H1 (cell line): Measurements from ENCODE around the gene AGBL4. TPM values are rescaled to one million over a fixed set of nuclear protein-coding genes. Genes with fewer than 3 reads are reported as not detected.

ENCODE experiments used
- CTCF ChIA-PET: fragments of 300-600 bp; sonication (Branson Sonifier 250); formaldehyde crosslinking; loops from one replicate; lab custom pipeline; 2021; ENCODE audit not compliant: partially characterized antibody; lab: Charles Lee
- POLR2A ChIA-PET: fragments of 300-600 bp; sonication (Branson Sonifier 250); formaldehyde crosslinking; loops from one replicate; lab custom pipeline; 2021; ENCODE audit warnings: inconsistent platforms; ENCODE audit not compliant: partially characterized antibody; lab: Charles Lee
- DNase-seq, 2 experiments: peaks; one replicate each; pipeline versions ENCODE4 v3.0.0 to v3.0.0-alpha.2; 2010 to 2022; ENCODE audit warnings: low spot score in 2 of 2, low read depth in 1 of 2, mixed read lengths in 1 of 2
- FAIRE-seq: peaks from 2 replicates; lab custom pipeline; 2011; peaks lifted over from hg19 to GRCh38; lab: Jason Lieb, UNC
- H2AFZ ChIP-seq: 2 replicates; pipeline ENCODE4 v1.8.1; 2012; ENCODE audit warnings: low read length, inconsistent platforms
- H2AK5ac ChIP-seq: 2 replicates; pipeline ENCODE4 v1.6.1; 2013; ENCODE audit warnings: low read depth, low read length
- H2BK120ac ChIP-seq: replicated peaks from 2 replicates; pipeline ENCODE3; 2013; ENCODE audit warnings: low read depth, low read length, inconsistent platforms
- H2BK12ac ChIP-seq: 2 replicates; pipeline ENCODE4 v1.6.1; 2013; ENCODE audit warnings: low read depth, low read length
- H2BK15ac ChIP-seq: 2 replicates; pipeline ENCODE4 v1.6.1; 2013; ENCODE audit warnings: low read length
- H2BK20ac ChIP-seq: 2 replicates; pipeline ENCODE4 v1.6.1; 2013; ENCODE audit warnings: low read length
- H2BK5ac ChIP-seq: 2 replicates; pipeline ENCODE4 v1.6.1; 2013; ENCODE audit warnings: low read depth, low read length
- H3K14ac ChIP-seq: 2 replicates; pipeline ENCODE4 v1.6.1; 2013; ENCODE audit warnings: inconsistent platforms; ENCODE audit not compliant: insufficient read length
- H3K18ac ChIP-seq: 2 replicates; pipeline ENCODE4 v1.6.1; 2013; ENCODE audit warnings: low read length; ENCODE audit errors: extremely low read depth
- H3K23ac ChIP-seq: 2 replicates; pipeline ENCODE4 v1.6.1; 2013; ENCODE audit warnings: inconsistent platforms; ENCODE audit not compliant: insufficient read length
- H3K23me2 ChIP-seq: 2 replicates; pipeline ENCODE4 v1.6.1; 2013; ENCODE audit warnings: low read depth, low read length
- H3K27ac ChIP-seq: 2 replicates; pipeline ENCODE4 v1.6.1; 2011; ENCODE audit warnings: low read depth, low read length, inconsistent platforms
- H3K27me3 ChIP-seq, 4 experiments: replicated peaks in 1 of 4; 1 replicate in 1 of 4; 2 replicates in 3 of 4; pipeline versions ENCODE4 v1.6.1 to v1.8.1; 2011 to 2013; ENCODE audit warnings: low read length in 3 of 4, mild to moderate bottlenecking in 3 of 4, inconsistent platforms in 2 of 4, mixed read lengths in 2 of 4, moderate library complexity in 1 of 4; ENCODE audit not compliant: control insufficient read depth in 3 of 4, insufficient read depth in 3 of 4; ENCODE audit errors: extremely low read depth in 1 of 4
- H3K36me3 ChIP-seq, 4 experiments: 2 replicates each; pipeline versions ENCODE4 v1.6.1 to v1.8.1; 2011 to 2013; ENCODE audit warnings: mild to moderate bottlenecking in 4 of 4, low read length in 3 of 4, moderate library complexity in 2 of 4, control low read depth in 1 of 4, inconsistent platforms in 1 of 4; ENCODE audit not compliant: insufficient read depth in 4 of 4, control insufficient read depth in 2 of 4
- H3K4ac ChIP-seq: replicated peaks from 2 replicates; pipeline ENCODE3; 2013; ENCODE audit warnings: low read length, low read depth, mixed read lengths, inconsistent platforms; ENCODE audit not compliant: insufficient read length
- H3K4me1 ChIP-seq, 4 experiments: replicated peaks in 1 of 4; 1 replicate in 1 of 4; 2 replicates in 3 of 4; pipeline versions ENCODE4 v1.6.1 to v1.8.1; 2011 to 2013; ENCODE audit warnings: low read length in 3 of 4, inconsistent platforms in 2 of 4, mixed read lengths in 1 of 4; ENCODE audit not compliant: insufficient read depth in 4 of 4, control insufficient read depth in 3 of 4
- H3K4me2 ChIP-seq, 2 experiments: 2 replicates each; pipeline versions ENCODE4 v1.6.1 to v1.8.1; 2011 to 2013; ENCODE audit warnings: low read depth in 2 of 2, low read length in 2 of 2, control low read depth in 1 of 2, inconsistent platforms in 1 of 2, mild to moderate bottlenecking in 1 of 2; ENCODE audit not compliant: insufficient read depth in 1 of 2
- H3K4me3 ChIP-seq, 4 experiments: fragments of 200-600, 300-600 bp in 1 of 4; sonication (generic), shearing (Covaris generic), sonication (Bioruptor Twin) in 1 of 4; 2 replicates each; pipeline versions ENCODE4 v1.5.1 to v1.8.1; 2011 to 2016; ENCODE audit warnings: low read length in 4 of 4, low read depth in 3 of 4, control low read depth in 2 of 4, inconsistent platforms in 2 of 4, mild to moderate bottlenecking in 2 of 4, mixed read lengths in 1 of 4, moderate library complexity in 1 of 4; ENCODE audit not compliant: insufficient read depth in 2 of 4; ENCODE audit errors: extremely low read depth in 1 of 4
- H3K56ac ChIP-seq: replicated peaks from 2 replicates; pipeline ENCODE3; 2013; ENCODE audit warnings: low read depth, mild to moderate bottlenecking, mixed read lengths, low read length, inconsistent platforms; ENCODE audit not compliant: insufficient read length
- H3K79me1 ChIP-seq: 2 replicates; pipeline ENCODE4 v1.6.1; 2013; ENCODE audit warnings: low read depth, low read length, control low read depth
- H3K79me2 ChIP-seq, 2 experiments: 2 replicates each; pipeline versions ENCODE4 v1.6.1 to v1.8.1; 2012 to 2013; ENCODE audit warnings: low read length in 2 of 2, mild to moderate bottlenecking in 2 of 2, inconsistent platforms in 1 of 2; ENCODE audit not compliant: insufficient read depth in 2 of 2, control insufficient read depth in 1 of 2
- H3K9ac ChIP-seq, 4 experiments: replicated peaks in 1 of 4; 1 replicate in 1 of 4; 2 replicates in 3 of 4; pipeline versions ENCODE4 v1.6.1 to v1.8.1; 2011 to 2013; ENCODE audit warnings: low read depth in 3 of 4, low read length in 3 of 4, control low read depth in 2 of 4, mild to moderate bottlenecking in 2 of 4, moderate library complexity in 2 of 4, inconsistent platforms in 1 of 4; ENCODE audit errors: extremely low read depth in 1 of 4
- H3K9me3 ChIP-seq, 2 experiments: 2 replicates each; pipeline versions ENCODE4 v1.6.1 to v1.8.1; 2012 to 2013; ENCODE audit warnings: mild to moderate bottlenecking in 2 of 2, moderate library complexity in 2 of 2, control low read depth in 1 of 2, inconsistent platforms in 1 of 2, low read depth in 1 of 2, low read length in 1 of 2, mixed read lengths in 1 of 2; ENCODE audit not compliant: insufficient read depth in 2 of 2
- H4K20me1 ChIP-seq, 2 experiments: replicated peaks in 1 of 2; 2 replicates each; pipeline versions ENCODE3 to v1.8.1; 2011 to 2013; ENCODE audit warnings: inconsistent platforms in 2 of 2, low read length in 2 of 2, mild to moderate bottlenecking in 1 of 2; ENCODE audit not compliant: insufficient read depth in 2 of 2, control insufficient read depth in 1 of 2
- H4K5ac ChIP-seq: 2 replicates; pipeline ENCODE4 v1.6.1; 2013; ENCODE audit warnings: low read length, low read depth, mixed read lengths, inconsistent platforms; ENCODE audit not compliant: insufficient read length
- H4K8ac ChIP-seq: 2 replicates; pipeline ENCODE4 v1.8.0; 2013; ENCODE audit warnings: mild to moderate bottlenecking, moderate library complexity, low read length, inconsistent platforms; ENCODE audit not compliant: insufficient read depth; ENCODE audit errors: extremely low read depth
- H4K91ac ChIP-seq: replicated peaks from 2 replicates; pipeline ENCODE3; 2013; ENCODE audit warnings: low read length, mixed read lengths, inconsistent platforms; ENCODE audit not compliant: insufficient read length
- ASH2L ChIP-seq: fragments of 200-600, 300-600 bp; sonication (generic); IDR thresholded peaks from one replicate; pipeline ENCODE4 v1.7.1; 2017; ENCODE audit warnings: low read length
- BCL11A ChIP-seq, 2 experiments: IDR thresholded peaks; one replicate each; pipeline ENCODE4 v1.6.1; 2011; ENCODE audit warnings: low read depth in 2 of 2, low read length in 2 of 2, mild to moderate bottlenecking in 2 of 2
- BRCA1 ChIP-seq: IDR thresholded peaks from 2 replicates; pipeline ENCODE4 v1.6.1; 2012; ENCODE audit warnings: low read depth, low read length, improper control_type of control experiment
- CTBP2 ChIP-seq: IDR thresholded peaks from 2 replicates; pipeline ENCODE4 v1.7.0; 2011; ENCODE audit warnings: borderline replicate concordance, mild to moderate bottlenecking, moderate library complexity, mixed read lengths, low read length; ENCODE audit not compliant: insufficient read depth, insufficient read length
- FOSL1 ChIP-seq: IDR thresholded peaks from 2 replicates; pipeline ENCODE4 v1.6.1; 2011; ENCODE audit warnings: mild to moderate bottlenecking, low read depth, low read length, moderate library complexity; ENCODE audit not compliant: insufficient read depth
- GTF2F1 ChIP-seq: IDR thresholded peaks from 2 replicates; pipeline ENCODE4 v1.6.1; 2012; ENCODE audit warnings: low read depth, low read length, improper control_type of control experiment, borderline replicate concordance
- HDAC2 ChIP-seq, 2 experiments: fragments of 300-600 bp in 1 of 2; sonication (generic) in 1 of 2; IDR thresholded peaks; 2 replicates each; pipeline ENCODE4 v1.6.1; 2011 to 2012; ENCODE audit warnings: low read depth in 2 of 2, low read length in 2 of 2, mild to moderate bottlenecking in 2 of 2, moderate library complexity in 2 of 2, borderline replicate concordance in 1 of 2, inconsistent platforms in 1 of 2
- POU5F1 ChIP-seq: IDR thresholded peaks from 2 replicates; pipeline ENCODE4 v1.6.1; 2011; ENCODE audit warnings: low read depth, mild to moderate bottlenecking, low read length, moderate library complexity
- RBBP5 ChIP-seq: IDR thresholded peaks from 2 replicates; pipeline ENCODE4 v1.7.1; 2012; ENCODE audit warnings: low read depth, mild to moderate bottlenecking, inconsistent platforms, low read length, moderate library complexity, borderline replicate concordance
- SIN3A ChIP-seq, 2 experiments: IDR thresholded peaks in 1 of 2; conservative IDR thresholded peaks in 1 of 2; 2 replicates each; pipeline ENCODE4 v1.6.1; 2011 to 2012; ENCODE audit warnings: low read length in 2 of 2, improper control_type of control experiment in 1 of 2, low read depth in 1 of 2, mild to moderate bottlenecking in 1 of 2
- SRF ChIP-seq: IDR thresholded peaks from 2 replicates; pipeline ENCODE4 v1.6.1; 2011; ENCODE audit warnings: mild to moderate bottlenecking, low read depth, low read length, moderate library complexity
- TBP ChIP-seq: IDR thresholded peaks from 2 replicates; pipeline ENCODE4 v1.6.1; 2011; ENCODE audit warnings: low read depth, low read length, improper control_type of control experiment
- YY1 ChIP-seq: IDR thresholded peaks from 2 replicates; pipeline ENCODE4 v1.6.1; 2011; ENCODE audit warnings: low read depth, mild to moderate bottlenecking, low read length
- WGBS, 2 experiments: shearing (Covaris generic) in 1 of 2; methylation state at CpG; one replicate each; pipeline versions ENCODE4 v1.1.6 to v1.1.7; 2013 to 2015; ENCODE audit warnings: low lambda C conversion rate in 2 of 2, mixed read lengths in 2 of 2, inconsistent platforms in 1 of 2, low coverage in 1 of 2, missing lambda C conversion rate in 1 of 2; ENCODE audit not compliant: insufficient replicate concordance in 2 of 2, insufficient coverage in 1 of 2, insufficient read length in 1 of 2; ENCODE audit errors: extremely low coverage in 1 of 2, missing lambda C conversion rate in 1 of 2; 5-methylcytosine and 5-hydroxymethylcytosine counted together
- polyA plus RNA-seq, 7 experiments: library from polyadenylated mRNA; depleted of rRNA in 3 of 7; stranded (reverse) in 5 of 7; unstranded in 2 of 7; fragments of >200 nt in 5 of 7; fragments of 200-250 nt in 2 of 7; gene quantifications; 1 replicate in 5 of 7; 2 replicates in 1 of 7; 4 replicates in 1 of 7; pipeline versions ENCODE4 v1.2.1 to v1.2.3, GENCODE V29; 2011 to 2013; ENCODE audit warnings: missing spikeins in 2 of 7, mixed read lengths in 2 of 7
- total RNA-seq: library from RNA; stranded (reverse); fragmentation: NEBNext Ultra II Directional; extraction: Animal tissue kit (Norgen Biotek cat#: 25700); gene quantifications from 2 replicates; pipeline ENCODE4 v1.2.1, GENCODE V29; 2021
- TF ChIP-seq, protein P1 (sequence below): IDR thresholded peaks from 2 replicates; pipeline ENCODE4 v1.6.1; 2012; ENCODE audit warnings: inconsistent platforms

Gene AGBL4
- total and polyA plus RNA-seq, 2 of the 8 experiments (the other 6 are each of a cell fraction or from before 2014, with no cell fraction given) = 0.41 to 0.45 TPM

GRCh38 chr1:48906164-48906563, 1117.6 kb downstream of the AGBL4 start:
- Histone ChIP-seq H3K4me2 (no peak overlapping the region), H3K18ac (no peak overlapping the region), H4K5ac (no peak overlapping the region), H3K23ac (no peak overlapping the region), H2BK20ac (no peak overlapping the region), H3K23me2 (no peaks in the 10 kb centered on the region; the same call in 1 of the 2 replicates), H4K20me1 (no peaks in the 10 kb centered on the region), H3K9me3 (no peaks in the 10 kb centered on the region), H3K27ac (no peak overlapping the region), H4K91ac (no peak overlapping the region), H4K8ac (no peak overlapping the region), H2BK15ac (no peak overlapping the region), H3K36me3 (no peaks in the 10 kb centered on the region), H2BK5ac (no peak overlapping the region), H3K4me3 (no peak overlapping the region), H3K79me1 (no peaks in the 10 kb centered on the region), H2BK12ac (no peak overlapping the region), H3K4ac (no peak overlapping the region), H3K79me2 (no peaks in the 10 kb centered on the region), H3K9ac (no peak overlapping the region), H2BK120ac (no peak overlapping the region), H3K14ac (no peak overlapping the region), H2AK5ac (no peak overlapping the region), H3K27me3 (no peaks in the 10 kb centered on the region), H3K56ac (no peak overlapping the region), H2AFZ (no peak overlapping the region), H3K4me1 (no peaks in the 10 kb centered on the region)
- DNase-seq (no peak), FAIRE-seq (no peak)
- WGBS, 2 experiments = 70% methylated on average over 1 of the region's 1 CpG; no CpG with 5 or more reads in 1 of the 2 experiments
- ChIA-PET CTCF (no interaction called here), POLR2A (no interaction called here)
- no peak for TF ChIP-seq TBP
- no peak for TF ChIP-seq ASH2L
- TF ChIP-seq GTF2F1 = no peak
- no peak for TF ChIP-seq POU5F1
- TF ChIP-seq BCL11A (IDR thresholded peaks at IDR 0.05; ENCODE audit: low read depth in 2 of 2, low read length in 2 of 2) = no peak
- no peak for TF ChIP-seq BRCA1
- TF ChIP-seq RBBP5 = no peak
- no peak for TF ChIP-seq FOSL1
- TF ChIP-seq CTBP2 = no peak
- TF ChIP-seq, protein P1, sequence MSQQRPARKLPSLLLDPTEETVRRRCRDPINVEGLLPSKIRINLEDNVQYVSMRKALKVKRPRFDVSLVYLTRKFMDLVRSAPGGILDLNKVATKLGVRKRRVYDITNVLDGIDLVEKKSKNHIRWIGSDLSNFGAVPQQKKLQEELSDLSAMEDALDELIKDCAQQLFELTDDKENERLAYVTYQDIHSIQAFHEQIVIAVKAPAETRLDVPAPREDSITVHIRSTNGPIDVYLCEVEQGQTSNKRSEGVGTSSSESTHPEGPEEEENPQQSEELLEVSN = no peak
- TF ChIP-seq YY1 = no peak
- no peak for TF ChIP-seq HDAC2 (IDR thresholded peaks at IDR 0.05; ENCODE audit: borderline replicate concordance in 1 of 2, low read depth in 2 of 2, low read length in 2 of 2)
- TF ChIP-seq SRF = no peak
- no peak for TF ChIP-seq SIN3A (conservative IDR thresholded peaks at IDR 0.05 in 1 of 2, IDR thresholded peaks at IDR 0.05 in 1 of 2; ENCODE audit: low read depth in 1 of 2, low read length in 2 of 2)
